ENCODE measurements around the gene GJA3. TPM values are rescaled to one million over a fixed set of nuclear protein-coding genes. Genes with fewer than 3 reads are reported as not detected.

The GJA3 gene
- total and polyA plus RNA-seq, 2 donors (not counting 1 experiment from before 2014, with no cell fraction given) = 0.33 to 0.44 TPM

- Histone ChIP-seq H3K9ac (ENCODE audit: insufficient read depth, low read length) (no peak overlapping the region), H3K4me1 (ENCODE audit: control insufficient read depth, extremely low read depth, insufficient read depth, low read length) (no peaks in the 10 kb centered on the region), H3K9me3 (ENCODE audit: control insufficient read depth, insufficient read depth, low read depth, low read length) (no peaks in the 10 kb centered on the region), H3K36me3 (ENCODE audit: control insufficient read depth, insufficient read depth, low read length) (no peaks in the 10 kb centered on the region), H3K27me3 (ENCODE audit: control insufficient read depth, insufficient read depth, low read length) (peaks cover 13% of the 10 kb centered on the region), H3K27ac (ENCODE audit: insufficient read depth, low read length) (no peak overlapping the region), H3K4me2 (ENCODE audit: extremely low read depth, insufficient read depth, low read length) (no peak overlapping the region), H3K79me2 (ENCODE audit: control insufficient read depth, insufficient read depth, low read length) (no peaks in the 10 kb centered on the region), H3K4me3 (replicated peaks in 1 of 4; ENCODE audit: control extremely low read depth in 1 of 4, insufficient read depth in 1 of 4, low read depth in 3 of 4, low read length in 4 of 4) (no peak overlapping the region), H4K20me1 (ENCODE audit: control insufficient read depth, extremely low read depth, insufficient read depth, low read length) (no peaks in the 10 kb centered on the region), H2AFZ (ENCODE audit: low read length) (no peak overlapping the region)
- TF ChIP-seq CTCF (conservative IDR thresholded peaks at IDR 0.05 in 1 of 2, IDR thresholded peaks at IDR 0.05 in 1 of 2; ENCODE audit: low read depth in 1 of 2, low read length in 2 of 2) = no peak
- no peak for TF ChIP-seq EZH2 (IDR thresholded peaks at IDR 0.05; ENCODE audit: low read length, missing control alignments)
- DNase-seq (ENCODE audit: low read depth in 2 of 2) = no peak
Measured at GRCh38 chr13:20149762-20150161, 11.1 kb downstream of the GJA3 start.

- H3K79me2 ChIP-seq (ENCODE audit: control insufficient read depth, insufficient read depth, low read length) = no peaks in the 10 kb centered on the region
- H4K20me1 ChIP-seq (ENCODE audit: control insufficient read depth, extremely low read depth, insufficient read depth, low read length) = no peaks in the 10 kb centered on the region
- no peak overlapping the region for H3K27ac ChIP-seq (ENCODE audit: insufficient read depth, low read length)
- peaks cover 19% of the 10 kb centered on the region for H3K27me3 ChIP-seq (ENCODE audit: control insufficient read depth, insufficient read depth, low read length)
- no peak overlapping the region for H3K4me3 ChIP-seq (replicated peaks in 1 of 4; ENCODE audit: control extremely low read depth in 1 of 4, insufficient read depth in 1 of 4, low read depth in 3 of 4, low read length in 4 of 4)
- TF ChIP-seq EZH2 (IDR thresholded peaks at IDR 0.05; ENCODE audit: low read length, missing control alignments) (no peak), CTCF (conservative IDR thresholded peaks at IDR 0.05 in 1 of 2, IDR thresholded peaks at IDR 0.05 in 1 of 2; ENCODE audit: low read depth in 1 of 2, low read length in 2 of 2) (no peak)
- H3K36me3 ChIP-seq (ENCODE audit: control insufficient read depth, insufficient read depth, low read length) = no peaks in the 10 kb centered on the region
- no peaks in the 10 kb centered on the region for H3K9me3 ChIP-seq (ENCODE audit: control insufficient read depth, insufficient read depth, low read depth, low read length)
- no peak overlapping the region for H2AFZ ChIP-seq (ENCODE audit: low read length)
- no peak overlapping the region for H3K4me2 ChIP-seq (ENCODE audit: extremely low read depth, insufficient read depth, low read length)
- DNase-seq (ENCODE audit: low read depth in 2 of 2) = no peak
- H3K9ac ChIP-seq (ENCODE audit: insufficient read depth, low read length) = no peak overlapping the region
- no peaks in the 10 kb centered on the region for H3K4me1 ChIP-seq (ENCODE audit: control insufficient read depth, extremely low read depth, insufficient read depth, low read length)
Measured at GRCh38 chr13:20148501-20149183, 12.2 kb downstream of the GJA3 start.

GRCh38 chr13:20146381-20146780, 14.5 kb downstream of the GJA3 start:
- Histone ChIP-seq H3K4me1 (ENCODE audit: control insufficient read depth, extremely low read depth, insufficient read depth, low read length) (no peaks in the 10 kb centered on the region), H3K36me3 (ENCODE audit: control insufficient read depth, insufficient read depth, low read length) (no peaks in the 10 kb centered on the region), H3K4me3 (replicated peaks in 1 of 4; ENCODE audit: control extremely low read depth in 1 of 4, insufficient read depth in 1 of 4, low read depth in 3 of 4, low read length in 4 of 4) (no peak overlapping the region), H3K9ac (ENCODE audit: insufficient read depth, low read length) (no peak overlapping the region), H3K27ac (ENCODE audit: insufficient read depth, low read length) (no peak overlapping the region), H3K9me3 (ENCODE audit: control insufficient read depth, insufficient read depth, low read depth, low read length) (no peaks in the 10 kb centered on the region), H2AFZ (ENCODE audit: low read length) (no peak overlapping the region), H3K4me2 (ENCODE audit: extremely low read depth, insufficient read depth, low read length) (no peak overlapping the region), H3K79me2 (ENCODE audit: control insufficient read depth, insufficient read depth, low read length) (no peaks in the 10 kb centered on the region), H3K27me3 (ENCODE audit: control insufficient read depth, insufficient read depth, low read length) (peaks cover 32% of the 10 kb centered on the region), H4K20me1 (ENCODE audit: control insufficient read depth, extremely low read depth, insufficient read depth, low read length) (no peaks in the 10 kb centered on the region)
- TF ChIP-seq CTCF (conservative IDR thresholded peaks at IDR 0.05 in 1 of 2, IDR thresholded peaks at IDR 0.05 in 1 of 2; ENCODE audit: low read depth in 1 of 2, low read length in 2 of 2) (no peak), EZH2 (IDR thresholded peaks at IDR 0.05; ENCODE audit: low read length, missing control alignments) (no peak)
- DNase-seq (ENCODE audit: low read depth in 2 of 2) = no peak
